Stimulated activated CD8-positive, alpha-beta memory T cell treated with anti-CD3 and anti-CD28 coated beads, Interleukin-12 subunit alpha, Interleukin-12 subunit beta, amount 100 ng/mL, for 1 hour (primary cell): ENCODE measurements around the gene PTPN18.
"Not testable (repeated sequence)": the region's sequence is repeated elsewhere in the genome, so short reads cannot be mapped to it uniquely, and the experiment has no call there.

Experiments used
- DNase-seq: peaks from one replicate; pipeline ENCODE4 v3.0.0-alpha.2; 2020; ENCODE audit warnings: low read depth

Gene PTPN18

GRCh38 chr2:130382313-130382917 is 26.6 kb downstream of the PTPN18 start:
- no peak for DNase-seq

DNA sequence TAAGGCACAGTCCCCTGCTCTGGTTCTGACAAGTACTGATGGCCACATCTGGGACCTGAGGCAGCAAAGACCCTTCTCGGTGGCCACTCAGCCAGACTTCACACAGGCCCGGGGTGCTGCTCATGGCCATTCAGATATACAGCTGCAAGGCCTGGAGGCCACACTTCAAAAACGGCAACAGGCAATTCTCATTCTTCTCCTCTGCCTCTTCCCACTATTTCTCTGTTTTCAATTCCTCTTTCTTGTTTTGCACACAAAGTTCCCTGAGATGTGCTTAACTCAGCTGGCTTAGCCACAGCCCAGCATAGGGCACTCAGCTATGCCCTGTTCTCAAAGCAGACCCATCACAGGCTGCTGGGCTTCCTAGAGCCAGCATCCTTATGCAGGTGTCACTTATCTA is 29.9 kb downstream of the PTPN18 start:
- DNase-seq: no peak

GRCh38 chr2:130387071-130387400 is 31.2 kb downstream of the PTPN18 start:
- DNase-seq: no peak

GRCh38 chr2:130387804-130388203 is 31.9 kb downstream of the PTPN18 start:
- DNase-seq: no peak

- DNase-seq: no peak
Observed at GRCh38 chr2:130388221-130388907, 32.5 kb downstream of the PTPN18 start.

DNA sequence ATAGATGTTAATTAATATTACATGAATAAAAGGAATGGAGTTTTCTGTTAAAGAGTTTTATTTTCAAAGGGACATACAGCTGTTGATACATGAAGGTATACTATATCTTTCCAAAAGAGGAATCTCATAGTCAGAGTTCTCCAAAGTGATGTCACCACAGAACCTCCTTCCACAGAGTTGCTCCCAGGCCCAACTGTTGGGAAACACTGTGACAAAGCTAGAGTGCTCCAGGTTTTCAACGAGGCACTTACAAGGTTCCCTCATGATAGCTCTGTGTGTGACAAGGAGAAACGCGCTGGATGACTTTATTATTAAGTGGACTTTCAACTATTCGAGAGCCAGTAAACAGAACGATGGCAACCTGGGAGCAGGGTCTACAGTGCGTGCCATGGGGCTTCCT is 33.5 kb downstream of the PTPN18 start:
- no peak for DNase-seq

- DNase-seq: no peak
Observed at GRCh38 chr2:130389783-130390182, 33.9 kb downstream of the PTPN18 start.

DNA sequence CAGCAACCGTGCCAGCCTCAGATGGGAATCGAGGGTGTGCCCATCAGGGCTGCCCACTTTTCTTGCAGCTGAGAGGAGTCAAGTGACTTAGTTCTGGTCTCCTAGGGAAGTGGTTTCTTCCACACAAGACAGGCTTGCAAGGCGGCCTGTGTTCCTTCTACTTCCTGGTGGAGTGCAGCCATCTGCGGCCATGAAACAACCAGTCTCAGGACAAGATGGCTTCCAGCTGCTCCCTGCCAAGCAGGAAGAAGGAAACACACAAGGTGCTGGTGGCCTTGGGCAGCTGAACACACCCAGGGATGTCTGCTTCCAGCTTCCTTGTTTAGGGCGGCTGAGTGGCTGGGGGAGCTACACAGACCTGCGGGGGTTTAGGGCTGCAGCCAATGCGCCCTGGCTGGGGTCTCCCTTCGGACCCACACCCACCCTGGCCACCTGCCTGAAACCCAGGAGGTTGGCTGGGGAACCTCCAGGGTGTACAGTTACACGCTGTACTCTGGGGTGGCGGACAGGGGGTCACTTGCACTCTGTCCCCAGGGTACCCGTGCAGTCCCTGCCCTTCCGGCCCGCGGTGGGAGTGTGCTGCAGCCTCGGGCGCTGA is 34.7 kb downstream of the PTPN18 start:
- DNase-seq: no peak

DNA sequence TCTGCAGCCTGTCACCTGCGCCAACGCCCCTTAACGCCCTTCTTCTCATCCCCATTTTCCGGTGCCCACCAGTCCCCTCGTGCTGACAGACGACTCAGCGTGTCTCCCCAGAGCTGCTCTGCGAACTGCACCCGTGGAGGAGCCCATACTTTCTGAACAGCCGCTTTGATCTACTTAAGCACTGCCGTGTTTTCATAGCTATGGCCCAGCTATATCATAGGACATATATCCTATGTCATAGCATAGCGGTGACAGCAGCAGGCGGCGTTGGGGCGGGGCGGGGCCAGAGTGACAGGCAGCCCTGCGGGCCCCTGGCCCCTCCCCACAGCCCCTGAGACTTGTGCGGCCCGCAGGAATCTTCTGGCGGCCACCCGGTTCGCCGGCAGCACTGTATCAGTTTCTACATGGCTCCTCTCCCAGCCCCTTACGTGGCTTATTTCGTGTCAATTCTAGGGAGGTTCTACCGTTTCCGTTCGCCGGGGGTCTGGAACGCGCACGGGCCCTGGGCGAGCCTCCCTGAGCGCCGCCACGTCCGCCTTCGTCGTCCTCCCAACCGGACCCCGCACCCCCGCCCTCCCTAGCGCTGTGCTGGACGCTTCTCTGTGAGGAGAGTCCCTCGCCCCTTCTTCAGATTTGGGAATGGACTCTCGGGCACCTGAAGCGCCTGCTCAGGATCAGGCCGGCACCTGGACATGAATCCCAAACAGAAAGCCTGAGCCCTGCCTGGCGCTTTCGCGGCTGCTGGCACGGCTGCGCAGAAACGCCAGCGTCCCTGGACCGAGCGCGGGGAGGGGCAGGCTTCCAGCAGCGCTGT is 35.4 kb downstream of the PTPN18 start:
- peak; percentile 31 for DNase-seq

DNA sequence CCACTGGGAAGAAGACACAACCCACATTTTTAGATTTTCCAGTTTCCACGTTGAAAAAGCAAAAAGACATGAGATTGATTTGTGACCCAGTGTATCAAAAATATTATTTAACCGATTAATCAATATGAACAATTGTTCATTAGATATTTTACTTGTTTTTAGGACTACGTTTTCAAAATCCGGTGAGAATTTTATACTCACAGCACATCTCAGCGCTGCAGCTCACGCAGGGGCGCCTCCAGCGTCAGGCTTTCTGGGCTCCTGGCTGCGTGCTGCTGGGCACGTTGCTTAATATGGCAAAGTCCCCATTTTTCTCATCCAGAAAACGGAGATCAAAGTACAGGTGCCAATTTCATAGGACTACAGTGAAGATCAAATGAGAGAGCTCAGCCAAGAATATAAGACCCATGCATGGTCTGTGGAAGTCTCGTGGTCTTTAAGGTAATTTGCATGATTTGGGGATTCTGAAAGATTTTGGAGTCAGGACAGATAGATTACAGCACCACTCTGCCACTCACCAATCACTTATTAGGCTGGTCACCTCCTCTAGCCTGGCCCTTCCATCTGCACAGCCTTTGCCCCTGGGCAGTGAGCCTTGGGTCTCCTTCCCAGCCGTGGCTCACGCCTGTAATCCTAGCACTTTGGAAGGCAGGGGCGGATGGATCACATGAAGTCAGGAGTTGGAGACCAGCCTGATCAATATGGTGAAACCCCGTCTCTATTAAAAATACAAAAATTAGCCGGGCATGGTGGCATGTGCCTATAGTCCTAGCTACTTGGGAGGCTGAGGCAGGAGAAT is 36.2 kb downstream of the PTPN18 start:
- DNase-seq: no peak

GRCh38 chr2:130393318-130393910 is 37.6 kb downstream of the PTPN18 start:
- DNase-seq: no peak

DNA sequence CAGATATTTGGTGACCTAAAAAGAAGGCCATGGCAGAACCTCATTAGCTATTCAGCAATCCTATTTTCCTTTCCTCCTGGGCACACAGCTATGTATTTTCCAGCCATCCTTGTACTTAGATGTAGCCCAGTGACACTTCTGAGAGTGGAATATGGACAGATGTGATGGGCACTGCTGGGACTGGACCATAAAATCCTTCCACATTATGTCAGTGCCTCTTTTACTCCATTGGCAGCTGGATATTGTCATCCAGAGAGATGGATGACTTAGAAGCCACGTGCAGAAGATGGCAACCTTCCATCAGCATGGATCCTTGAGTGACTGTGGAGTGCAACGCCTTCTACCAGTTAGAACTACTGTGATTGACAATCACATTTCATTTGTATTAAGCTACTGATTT is 50.4 kb downstream of the PTPN18 start:
- DNase-seq: not testable (repeated sequence)

GRCh38 chr2:130416693-130417092 is 60.8 kb downstream of the PTPN18 start:
- DNase-seq: not testable (repeated sequence)

DNA sequence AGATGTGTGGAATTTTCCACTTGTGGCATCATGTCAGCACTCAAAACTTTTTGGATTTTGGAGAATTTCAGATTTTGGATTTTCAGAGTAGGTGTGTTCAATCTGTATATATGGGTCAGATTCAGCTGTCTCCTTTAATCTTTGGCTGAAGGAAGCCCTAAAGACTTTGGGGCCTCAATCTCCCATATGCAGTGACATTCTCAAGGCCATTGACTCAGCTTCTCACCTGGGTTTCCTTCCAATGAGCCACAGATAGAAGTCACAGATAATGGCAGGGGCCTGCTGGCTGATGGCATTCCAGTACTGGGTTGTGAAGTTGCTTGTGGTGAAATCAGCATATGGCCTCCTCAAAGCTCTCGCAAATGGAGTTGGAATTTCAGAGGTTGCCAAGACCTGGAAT is 63.0 kb downstream of the PTPN18 start:
- DNase-seq: not testable (repeated sequence)
